Esophagus muscularis mucosa (tissue), 4 donors: ENCODE results near the gene NME7. TPM values are rescaled to one million over a fixed set of nuclear protein-coding genes. Genes with fewer than 3 reads are reported as not detected.

Experiments
- DNase-seq: peaks from one replicate; pipeline ENCODE4 v3.0.0-alpha.2; 2017; ENCODE audit errors: extremely low spot score
- H3K27ac ChIP-seq, 4 donors: fragments of 200-600 bp; sonication (generic); replicated peaks in 1 of 4; 1 replicate in 3 of 4; 2 replicates in 1 of 4; pipeline ENCODE4 v1.5.1; 2016 to 2019; ENCODE audit warnings: mild to moderate bottlenecking in 1 of 4
- H3K27me3 ChIP-seq, 4 donors: fragments of 200-600 bp; sonication (generic); one replicate each; pipeline versions ENCODE4 v1.5.1 to v1.6.0; 2016 to 2019
- H3K36me3 ChIP-seq, 4 donors: fragments of 200-600 bp; sonication (generic); one replicate each; pipeline ENCODE4 v1.5.1; 2016 to 2019
- H3K4me1 ChIP-seq, 4 donors: fragments of 200-600 bp; sonication (generic); one replicate each; pipeline ENCODE4 v1.5.1; 2016 to 2019
- H3K4me3 ChIP-seq, 4 donors: fragments of 200-600 bp; sonication (generic); 1 replicate in 2 of 4; 2 replicates in 2 of 4; pipeline ENCODE4 v1.5.1; 2016 to 2019; ENCODE audit warnings: mild to moderate bottlenecking in 4 of 4, moderate library complexity in 1 of 4
- H3K9me3 ChIP-seq, 4 donors: fragments of 200-600 bp; sonication (generic); 1 replicate in 3 of 4; 2 replicates in 1 of 4; pipeline ENCODE4 v1.5.1; 2016 to 2019
- EP300 ChIP-seq: sonication (generic); formaldehyde crosslinking; IDR thresholded peaks from one replicate; pipeline ENCODE4 v1.6.1; 2017; ENCODE audit warnings: antibody characterized with exemption
- POLR2A ChIP-seq: fragments of 450-650 bp; IDR thresholded peaks from one replicate; pipeline ENCODE4 v1.6.1; 2017; ENCODE audit warnings: antibody characterized with exemption, moderate library complexity, mild to moderate bottlenecking, low read depth
- POLR2AphosphoS5 ChIP-seq, 2 donors: sonication (generic); formaldehyde crosslinking; IDR thresholded peaks; one replicate each; pipeline ENCODE4 v1.6.1; 2017; ENCODE audit warnings: antibody characterized with exemption in 2 of 2
- WGBS: methylation state at CpG from one replicate; pipeline ENCODE4 v1.1.5; 2018; 5-methylcytosine and 5-hydroxymethylcytosine counted together
- intact Hi-C: fragments of 100-400 bp; cut with DNase I; formaldehyde crosslinking; loops from one replicate; pipeline ENCODE4 v1.15.1; 2023
- total RNA-seq, 4 donors: library from RNA; depleted of rRNA; stranded (reverse); fragments of >200 nt; gene quantifications; one replicate each; pipeline versions ENCODE4 v1.1.0 to v1.2.1, GENCODE V29; 2016
- TF ChIP-seq, protein P1 (sequence below), 3 experiments: fragments of 200-600 bp in 2 of 3; fragments of 450-650 bp in 1 of 3; sonication (generic) in 2 of 3; IDR thresholded peaks; one replicate each; pipeline ENCODE4 v1.5.1; 2017 to 2019; ENCODE audit warnings: antibody characterized with exemption in 3 of 3, mild to moderate bottlenecking in 2 of 3, moderate library complexity in 1 of 3

The NME7 gene
- total RNA-seq, 4 donors from 2014 or later, result 10.2 to 27.8 (median 14.5) TPM

DNA sequence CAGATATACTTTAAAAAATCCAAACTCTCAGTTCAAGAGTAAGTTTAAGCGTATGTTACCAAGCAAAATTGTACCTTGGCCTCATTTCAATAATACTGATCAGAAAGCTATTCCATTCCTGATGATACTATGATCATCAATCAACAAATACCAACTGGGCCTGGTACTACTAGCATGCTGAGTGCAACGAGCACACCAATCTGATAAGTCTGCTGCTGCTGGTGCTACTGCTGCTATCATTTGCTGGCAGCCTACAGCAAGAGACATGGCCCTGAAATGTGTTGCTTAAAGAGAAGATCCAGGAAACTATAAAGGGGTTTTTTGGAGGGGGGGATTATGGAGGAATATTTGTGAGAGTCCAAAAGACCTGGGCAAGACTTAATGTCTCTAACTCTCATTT, 39.7 kb downstream of the NME7 start:
- Histone ChIP-seq H3K27me3 (no peaks in the 10 kb centered on the region), H3K9me3 (peaks cover 0 to 3% (median 0%) of the 10 kb centered on the region in 4 donors), H3K4me1 (peaks cover 0 to 2% (median 0%) of the 10 kb centered on the region in 4 donors), H3K4me3 (no peak overlapping the region), H3K27ac (no peak overlapping the region), H3K36me3 (no peaks in the 10 kb centered on the region)
- intact Hi-C loops, result no loop called here
- WGBS, result 100% methylated on average over 2 of the region's 2 CpGs
- no peak for DNase-seq
- TF ChIP-seq POLR2A, result no peak
- TF ChIP-seq, protein P1, sequence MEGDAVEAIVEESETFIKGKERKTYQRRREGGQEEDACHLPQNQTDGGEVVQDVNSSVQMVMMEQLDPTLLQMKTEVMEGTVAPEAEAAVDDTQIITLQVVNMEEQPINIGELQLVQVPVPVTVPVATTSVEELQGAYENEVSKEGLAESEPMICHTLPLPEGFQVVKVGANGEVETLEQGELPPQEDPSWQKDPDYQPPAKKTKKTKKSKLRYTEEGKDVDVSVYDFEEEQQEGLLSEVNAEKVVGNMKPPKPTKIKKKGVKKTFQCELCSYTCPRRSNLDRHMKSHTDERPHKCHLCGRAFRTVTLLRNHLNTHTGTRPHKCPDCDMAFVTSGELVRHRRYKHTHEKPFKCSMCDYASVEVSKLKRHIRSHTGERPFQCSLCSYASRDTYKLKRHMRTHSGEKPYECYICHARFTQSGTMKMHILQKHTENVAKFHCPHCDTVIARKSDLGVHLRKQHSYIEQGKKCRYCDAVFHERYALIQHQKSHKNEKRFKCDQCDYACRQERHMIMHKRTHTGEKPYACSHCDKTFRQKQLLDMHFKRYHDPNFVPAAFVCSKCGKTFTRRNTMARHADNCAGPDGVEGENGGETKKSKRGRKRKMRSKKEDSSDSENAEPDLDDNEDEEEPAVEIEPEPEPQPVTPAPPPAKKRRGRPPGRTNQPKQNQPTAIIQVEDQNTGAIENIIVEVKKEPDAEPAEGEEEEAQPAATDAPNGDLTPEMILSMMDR (IDR thresholded peaks at IDR 0.05), result no peak
- TF ChIP-seq POLR2AphosphoS5 (IDR thresholded peaks at IDR 0.05), result no peak
- TF ChIP-seq EP300, result no peak

DNA sequence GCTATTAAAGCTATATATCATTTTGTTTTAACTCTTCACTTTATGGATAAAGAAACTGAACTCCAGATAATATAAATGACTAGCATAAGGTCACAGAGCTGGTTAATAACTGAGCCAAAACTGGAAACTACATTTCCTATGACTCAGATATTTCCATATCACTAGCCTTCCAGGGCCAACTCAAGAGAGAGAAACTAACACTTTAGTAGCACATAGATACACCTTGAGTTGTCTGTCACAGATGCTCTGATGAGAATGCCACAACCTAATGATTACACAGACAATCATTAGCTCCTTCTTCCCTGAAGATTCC, 40.7 kb downstream of the NME7 start:
- intact Hi-C loops, result no loop called here
- peaks cover 0 to 2% (median 0%) of the 10 kb centered on the region in 4 donors for H3K4me1 ChIP-seq
- no peaks in the 10 kb centered on the region for H3K36me3 ChIP-seq
- H3K9me3 ChIP-seq, result peaks cover 0 to 1% (median 0%) of the 10 kb centered on the region in 4 donors
- DNase-seq, result no peak
- no peak overlapping the region for H3K4me3 ChIP-seq
- TF ChIP-seq, protein P1 (IDR thresholded peaks at IDR 0.05), result no peak
- TF ChIP-seq POLR2A, result no peak
- TF ChIP-seq POLR2AphosphoS5 (IDR thresholded peaks at IDR 0.05), result no peak
- TF ChIP-seq EP300, result no peak
- H3K27ac ChIP-seq, result no peak overlapping the region
- H3K27me3 ChIP-seq, result no peaks in the 10 kb centered on the region

DNA sequence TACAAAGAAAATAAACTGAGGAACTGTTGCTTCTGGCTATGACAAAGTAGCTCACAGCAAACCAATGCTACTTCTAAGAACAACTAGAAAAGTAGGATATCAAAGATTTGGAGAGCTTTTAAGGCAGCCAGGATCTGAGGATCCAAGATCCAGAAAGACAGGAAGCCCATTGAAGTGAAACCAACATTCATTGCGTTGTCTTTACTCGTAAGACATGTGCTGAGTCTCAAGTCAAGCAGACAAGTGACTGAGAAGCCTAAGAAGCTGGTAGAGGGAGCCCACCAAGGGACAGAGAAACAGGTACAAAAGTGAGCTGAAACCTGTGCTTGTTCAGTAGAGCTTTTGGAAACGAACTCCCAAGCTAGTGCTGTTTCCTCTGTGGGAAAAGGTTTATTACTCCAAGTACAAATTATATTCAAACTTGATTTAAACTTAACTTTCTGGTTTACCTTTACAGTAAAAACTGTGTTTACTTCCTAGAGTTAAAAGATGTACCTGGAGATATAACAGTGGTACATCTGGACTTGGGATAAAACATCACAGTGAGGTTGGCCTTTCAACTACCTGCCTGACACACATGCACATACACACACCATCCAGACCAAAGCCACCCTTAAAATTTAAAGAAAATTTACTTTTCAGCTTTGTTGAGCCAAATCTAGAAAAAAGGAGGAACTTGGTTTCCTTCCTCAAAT, 41.2 kb downstream of the NME7 start:
- Histone ChIP-seq H3K4me3 (no peak overlapping the region), H3K36me3 (no peaks in the 10 kb centered on the region), H3K9me3 (no peaks in the 10 kb centered on the region), H3K27me3 (no peaks in the 10 kb centered on the region), H3K27ac (no peak overlapping the region), H3K4me1 (peaks cover 0 to 2% (median 0%) of the 10 kb centered on the region in 4 donors)
- TF ChIP-seq POLR2AphosphoS5 (IDR thresholded peaks at IDR 0.05), result no peak
- TF ChIP-seq, protein P1 (IDR thresholded peaks at IDR 0.05), result no peak
- TF ChIP-seq POLR2A, result no peak
- no peak for TF ChIP-seq EP300
- intact Hi-C loops, result no loop called here
- WGBS, result 76% methylated on average over 3 of the region's 3 CpGs
- no peak for DNase-seq

DNA sequence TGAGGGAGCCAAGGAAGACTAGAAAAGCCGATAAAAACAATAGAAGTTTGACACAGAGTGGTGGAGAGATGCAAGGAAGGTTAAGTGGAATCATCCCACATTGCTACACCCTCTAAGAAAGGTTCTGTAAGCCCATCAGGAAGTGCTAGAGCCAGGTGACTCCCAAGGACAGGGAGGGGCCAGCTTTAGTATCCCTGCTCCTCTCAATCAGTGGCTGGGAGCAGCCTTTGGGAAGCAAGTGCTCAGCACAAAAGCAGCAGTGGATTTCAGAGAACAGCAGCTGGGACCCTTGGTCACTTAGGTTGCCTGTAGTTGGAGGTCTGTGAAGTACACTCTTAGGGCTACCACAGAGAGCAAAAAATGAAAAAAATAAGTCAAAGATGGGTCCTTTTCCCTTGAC, 42.5 kb downstream of the NME7 start:
- WGBS, result 95% methylated on average over 1 of the region's 1 CpG
- no peaks in the 10 kb centered on the region for H3K36me3 ChIP-seq
- DNase-seq, result no peak
- no peak overlapping the region for H3K4me3 ChIP-seq
- H3K27ac ChIP-seq, result no peak overlapping the region
- H3K4me1 ChIP-seq, result peaks cover 0 to 2% (median 0%) of the 10 kb centered on the region in 4 donors
- no peaks in the 10 kb centered on the region for H3K27me3 ChIP-seq
- no peaks in the 10 kb centered on the region for H3K9me3 ChIP-seq
- intact Hi-C loops, result no loop called here
- TF ChIP-seq POLR2A (no peak), POLR2AphosphoS5 (IDR thresholded peaks at IDR 0.05) (no peak)
- TF ChIP-seq, protein P1 (IDR thresholded peaks at IDR 0.05), result no peak

DNA sequence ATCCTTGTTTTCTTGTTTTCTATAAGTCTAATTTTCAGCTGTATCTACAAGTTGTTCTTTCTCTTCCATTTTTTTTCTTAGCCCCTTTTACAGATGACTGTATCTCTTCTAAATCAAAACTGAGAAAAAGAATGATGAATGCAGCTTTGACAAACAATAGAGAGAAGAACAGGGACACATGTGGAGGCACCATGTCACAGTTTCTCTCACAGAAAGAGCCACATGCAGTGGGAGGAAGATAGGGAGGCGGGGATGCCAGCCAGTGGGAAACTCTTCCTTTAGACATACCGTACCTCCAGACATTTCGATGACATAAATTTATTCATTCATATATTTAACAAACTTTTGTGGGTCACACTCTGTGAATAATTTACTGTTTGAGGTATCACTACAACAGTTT, 45.5 kb downstream of the NME7 start:
- DNase-seq, result no peak
- Histone ChIP-seq H3K27me3 (no peaks in the 10 kb centered on the region), H3K27ac (no peak overlapping the region), H3K4me3 (no peak overlapping the region), H3K4me1 (peaks cover 0 to 2% (median 0%) of the 10 kb centered on the region in 4 donors), H3K9me3 (no peaks in the 10 kb centered on the region), H3K36me3 (no peaks in the 10 kb centered on the region)
- TF ChIP-seq EP300, result no peak
- TF ChIP-seq, protein P1 (IDR thresholded peaks at IDR 0.05), result no peak
- no peak for TF ChIP-seq POLR2AphosphoS5 (IDR thresholded peaks at IDR 0.05)
- TF ChIP-seq POLR2A, result no peak
- intact Hi-C loops, result no loop called here
- 97% methylated on average over 3 of the region's 3 CpGs for WGBS
